ENCODE results near the gene STAC3. TPM values are rescaled to one million over a fixed set of nuclear protein-coding genes. Genes with fewer than 3 reads are reported as not detected.

STAC3 gene
- total RNA-seq, 1 donor from 2014 or later, result 12.1 TPM

DNA sequence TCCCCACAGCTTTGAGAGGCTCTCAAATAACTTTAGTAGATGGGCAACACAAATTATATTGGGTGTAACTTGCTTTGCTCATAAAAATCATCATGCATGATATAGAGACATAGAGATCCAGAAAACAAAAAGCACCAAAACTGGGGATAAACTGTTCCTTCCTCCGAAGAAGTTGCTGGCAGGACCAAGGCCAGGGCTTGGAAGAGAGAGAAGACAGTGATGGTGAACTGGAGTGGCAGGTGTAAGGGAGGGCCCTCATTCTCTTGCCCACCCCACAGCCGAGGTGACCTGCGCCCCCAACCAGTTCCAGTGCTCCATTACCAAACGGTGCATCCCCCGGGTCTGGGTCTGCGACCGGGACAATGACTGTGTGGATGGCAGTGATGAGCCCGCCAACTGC lies 49.8 kb downstream of the STAC3 start:
- DNase-seq, result no peak
- Mint-ChIP-seq H3K27me3 (ENCODE audit: unreplicated experiment) (peaks cover 15% of the 10 kb centered on the region), H3K4me3 (ENCODE audit: unreplicated experiment) (no peak overlapping the region), H3K4me1 (ENCODE audit: low read depth, unreplicated experiment) (peaks cover 3% of the 10 kb centered on the region), H3K9me3 (ENCODE audit: unreplicated experiment) (peaks cover 5% of the 10 kb centered on the region), H3K27ac (ENCODE audit: unreplicated experiment) (no peak overlapping the region), H3K36me3 (ENCODE audit: unreplicated experiment) (peaks cover 5% of the 10 kb centered on the region)
- TF ChIP-seq, protein P1, sequence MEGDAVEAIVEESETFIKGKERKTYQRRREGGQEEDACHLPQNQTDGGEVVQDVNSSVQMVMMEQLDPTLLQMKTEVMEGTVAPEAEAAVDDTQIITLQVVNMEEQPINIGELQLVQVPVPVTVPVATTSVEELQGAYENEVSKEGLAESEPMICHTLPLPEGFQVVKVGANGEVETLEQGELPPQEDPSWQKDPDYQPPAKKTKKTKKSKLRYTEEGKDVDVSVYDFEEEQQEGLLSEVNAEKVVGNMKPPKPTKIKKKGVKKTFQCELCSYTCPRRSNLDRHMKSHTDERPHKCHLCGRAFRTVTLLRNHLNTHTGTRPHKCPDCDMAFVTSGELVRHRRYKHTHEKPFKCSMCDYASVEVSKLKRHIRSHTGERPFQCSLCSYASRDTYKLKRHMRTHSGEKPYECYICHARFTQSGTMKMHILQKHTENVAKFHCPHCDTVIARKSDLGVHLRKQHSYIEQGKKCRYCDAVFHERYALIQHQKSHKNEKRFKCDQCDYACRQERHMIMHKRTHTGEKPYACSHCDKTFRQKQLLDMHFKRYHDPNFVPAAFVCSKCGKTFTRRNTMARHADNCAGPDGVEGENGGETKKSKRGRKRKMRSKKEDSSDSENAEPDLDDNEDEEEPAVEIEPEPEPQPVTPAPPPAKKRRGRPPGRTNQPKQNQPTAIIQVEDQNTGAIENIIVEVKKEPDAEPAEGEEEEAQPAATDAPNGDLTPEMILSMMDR (IDR thresholded peaks at IDR 0.05; ENCODE audit: partially characterized antibody, unreplicated experiment), result no peak

DNA sequence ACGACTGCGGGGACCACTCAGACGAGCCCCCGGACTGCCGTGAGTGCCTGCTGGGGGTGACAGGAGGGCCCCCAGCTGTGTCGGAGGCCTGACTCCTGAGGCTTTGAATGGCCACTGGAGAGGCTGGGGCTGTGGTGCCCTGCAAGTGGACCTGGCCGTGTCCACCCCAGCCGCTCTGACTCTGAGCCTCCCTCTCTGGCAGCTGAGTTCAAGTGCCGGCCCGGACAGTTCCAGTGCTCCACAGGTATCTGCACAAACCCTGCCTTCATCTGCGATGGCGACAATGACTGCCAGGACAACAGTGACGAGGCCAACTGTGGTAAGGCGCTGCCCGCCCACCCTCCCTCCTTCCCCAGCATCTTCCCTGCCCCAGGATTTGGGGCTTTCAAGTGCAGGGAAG lies 50.5 kb downstream of the STAC3 start:
- TF ChIP-seq, protein P1 (IDR thresholded peaks at IDR 0.05; ENCODE audit: partially characterized antibody, unreplicated experiment), result no peak
- Mint-ChIP-seq H3K9me3 (ENCODE audit: unreplicated experiment) (peaks cover 6% of the 10 kb centered on the region), H3K27ac (ENCODE audit: unreplicated experiment) (no peak overlapping the region), H3K4me1 (ENCODE audit: low read depth, unreplicated experiment) (peaks cover 3% of the 10 kb centered on the region), H3K27me3 (ENCODE audit: unreplicated experiment) (peaks cover 14% of the 10 kb centered on the region), H3K4me3 (ENCODE audit: unreplicated experiment) (no peak overlapping the region), H3K36me3 (ENCODE audit: unreplicated experiment) (peaks cover 5% of the 10 kb centered on the region)
- no peak for DNase-seq

DNA sequence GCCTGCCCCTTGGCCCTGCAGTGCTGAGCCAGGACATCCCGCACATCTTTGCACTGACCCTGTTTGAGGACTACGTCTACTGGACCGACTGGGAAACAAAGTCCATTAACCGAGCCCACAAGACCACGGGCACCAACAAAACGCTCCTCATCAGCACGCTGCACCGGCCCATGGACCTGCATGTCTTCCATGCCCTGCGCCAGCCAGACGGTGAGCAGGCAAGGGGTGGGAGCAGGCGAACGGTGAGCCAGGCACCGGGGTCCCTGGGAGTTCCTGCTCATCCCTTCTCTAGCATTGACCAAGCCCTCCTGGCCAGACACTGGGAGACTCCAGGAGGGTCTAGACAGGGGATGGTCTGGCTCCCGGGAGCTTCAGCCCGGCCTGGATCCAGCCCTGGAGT lies 51.8 kb downstream of the STAC3 start:
- peaks cover 3% of the 10 kb centered on the region for H3K4me1 Mint-ChIP-seq (ENCODE audit: low read depth, unreplicated experiment)
- no peak overlapping the region for H3K27ac Mint-ChIP-seq (ENCODE audit: unreplicated experiment)
- peaks cover 14% of the 10 kb centered on the region for H3K27me3 Mint-ChIP-seq (ENCODE audit: unreplicated experiment)
- H3K4me3 Mint-ChIP-seq (ENCODE audit: unreplicated experiment), result no peak overlapping the region
- peaks cover 5% of the 10 kb centered on the region for H3K36me3 Mint-ChIP-seq (ENCODE audit: unreplicated experiment)
- peaks cover 8% of the 10 kb centered on the region for H3K9me3 Mint-ChIP-seq (ENCODE audit: unreplicated experiment)
- TF ChIP-seq, protein P1 (IDR thresholded peaks at IDR 0.05; ENCODE audit: partially characterized antibody, unreplicated experiment), result no peak
- no peak for DNase-seq

DNA sequence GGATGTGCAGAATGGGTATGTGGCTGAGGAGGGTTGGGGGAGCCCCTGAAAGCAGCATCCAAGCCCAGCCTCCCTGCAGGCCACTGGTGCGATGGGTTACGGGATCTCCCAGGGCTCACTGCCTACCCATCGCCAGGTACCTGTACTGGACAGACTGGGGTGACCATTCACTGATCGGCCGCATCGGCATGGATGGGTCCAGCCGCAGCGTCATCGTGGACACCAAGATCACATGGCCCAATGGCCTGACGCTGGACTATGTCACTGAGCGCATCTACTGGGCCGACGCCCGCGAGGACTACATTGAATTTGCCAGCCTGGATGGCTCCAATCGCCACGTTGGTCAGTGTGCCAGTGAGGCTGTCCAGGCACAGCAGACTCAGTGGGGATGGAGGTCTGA lies 52.7 kb downstream of the STAC3 start:
- peaks cover 3% of the 10 kb centered on the region for H3K4me1 Mint-ChIP-seq (ENCODE audit: low read depth, unreplicated experiment)
- TF ChIP-seq, protein P1 (IDR thresholded peaks at IDR 0.05; ENCODE audit: partially characterized antibody, unreplicated experiment), result no peak
- DNase-seq, result no peak
- no peak overlapping the region for H3K27ac Mint-ChIP-seq (ENCODE audit: unreplicated experiment)
- no peak overlapping the region for H3K4me3 Mint-ChIP-seq (ENCODE audit: unreplicated experiment)
- peaks cover 15% of the 10 kb centered on the region for H3K27me3 Mint-ChIP-seq (ENCODE audit: unreplicated experiment)
- H3K36me3 Mint-ChIP-seq (ENCODE audit: unreplicated experiment), result peaks cover 5% of the 10 kb centered on the region
- peaks cover 8% of the 10 kb centered on the region for H3K9me3 Mint-ChIP-seq (ENCODE audit: unreplicated experiment)

DNA sequence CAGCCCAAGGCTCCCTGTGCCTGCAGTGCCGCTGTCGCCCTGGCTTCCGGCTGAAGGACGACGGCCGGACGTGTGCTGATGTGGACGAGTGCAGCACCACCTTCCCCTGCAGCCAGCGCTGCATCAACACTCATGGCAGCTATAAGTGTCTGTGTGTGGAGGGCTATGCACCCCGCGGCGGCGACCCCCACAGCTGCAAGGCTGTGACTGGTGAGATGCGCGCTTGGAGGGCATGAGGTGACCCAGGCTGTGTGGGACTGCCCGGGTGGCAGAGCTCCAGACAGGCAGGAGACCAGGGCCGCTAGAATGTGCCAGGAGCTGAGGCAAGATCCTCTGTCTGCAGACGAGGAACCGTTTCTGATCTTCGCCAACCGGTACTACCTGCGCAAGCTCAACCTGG lies 54.0 kb downstream of the STAC3 start:
- H3K4me3 Mint-ChIP-seq (ENCODE audit: unreplicated experiment), result no peak overlapping the region
- H3K4me1 Mint-ChIP-seq (ENCODE audit: low read depth, unreplicated experiment), result peaks cover 3% of the 10 kb centered on the region
- TF ChIP-seq, protein P1 (IDR thresholded peaks at IDR 0.05; ENCODE audit: partially characterized antibody, unreplicated experiment), result no peak
- H3K27me3 Mint-ChIP-seq (ENCODE audit: unreplicated experiment), result peaks cover 22% of the 10 kb centered on the region
- H3K36me3 Mint-ChIP-seq (ENCODE audit: unreplicated experiment), result peaks cover 7% of the 10 kb centered on the region
- H3K27ac Mint-ChIP-seq (ENCODE audit: unreplicated experiment), result no peak overlapping the region
- no peak for DNase-seq
- peaks cover 8% of the 10 kb centered on the region for H3K9me3 Mint-ChIP-seq (ENCODE audit: unreplicated experiment)
